ENCODE data around the gene ITPR2. TPM values are rescaled to one million over a fixed set of nuclear protein-coding genes. Genes with fewer than 3 reads are reported as not detected.

ITPR2 gene
- total RNA-seq, 3 donors from 2014 or later (not counting 1 experiment from before 2014, with no cell fraction given): 59.1 to 70.7 (median 68.2) TPM

DNA sequence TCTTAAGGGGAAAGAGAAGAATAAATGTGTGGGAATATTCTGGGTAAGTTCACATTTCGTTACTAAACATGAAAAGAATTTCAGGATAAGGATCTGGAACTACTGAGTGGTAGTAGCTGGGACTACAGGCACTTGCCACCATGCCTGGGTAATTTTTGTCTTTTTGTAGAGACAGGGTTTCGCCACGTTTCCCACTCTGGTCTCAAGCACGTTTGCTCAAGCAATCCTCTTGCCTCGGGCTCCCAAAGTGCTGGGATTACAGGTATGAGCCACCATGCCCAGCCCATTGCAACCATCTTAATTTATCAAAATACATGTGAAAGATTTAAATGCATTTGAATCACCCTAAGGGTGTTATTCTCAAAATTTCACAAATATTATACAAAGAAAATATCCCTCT lies 26.4 kb downstream of the ITPR2 start:
- Mint-ChIP-seq H3K27me3 (ENCODE audit: low read depth in 2 of 2) (no peaks in the 10 kb centered on the region), H3K27ac (no peak overlapping the region), H3K36me3 (no peaks in the 10 kb centered on the region), H3K4me3 (no peak overlapping the region), H3K9me3 (no peaks in the 10 kb centered on the region), H3K4me1 (peaks cover 32 to 39% of the 10 kb centered on the region in 2 donors)
- Histone ChIP-seq H3K4me3 (ENCODE audit: low read length) (no peak overlapping the region), H3K27me3 (ENCODE audit: control insufficient read depth, insufficient read depth, low read length) (no peaks in the 10 kb centered on the region), H3K27ac (ENCODE audit: low read length) (no peak overlapping the region), H3K9me3 (ENCODE audit: control insufficient read depth, insufficient read depth, low read length) (no peaks in the 10 kb centered on the region), H3K36me3 (ENCODE audit: control insufficient read depth, insufficient read depth, low read length) (no peaks in the 10 kb centered on the region), H3K4me1 (ENCODE audit: control insufficient read depth, insufficient read depth, low read length) (no peaks in the 10 kb centered on the region)
- 94% methylated on average over 5 of the region's 5 CpGs for WGBS (ENCODE audit: insufficient coverage)
- DNase-seq (no peak), ATAC-seq (no peak)
- no peak for TF ChIP-seq CTCF (IDR thresholded peaks at IDR 0.05)
- intact Hi-C loops (cut with micrococcal nuclease): no loop called here

DNA sequence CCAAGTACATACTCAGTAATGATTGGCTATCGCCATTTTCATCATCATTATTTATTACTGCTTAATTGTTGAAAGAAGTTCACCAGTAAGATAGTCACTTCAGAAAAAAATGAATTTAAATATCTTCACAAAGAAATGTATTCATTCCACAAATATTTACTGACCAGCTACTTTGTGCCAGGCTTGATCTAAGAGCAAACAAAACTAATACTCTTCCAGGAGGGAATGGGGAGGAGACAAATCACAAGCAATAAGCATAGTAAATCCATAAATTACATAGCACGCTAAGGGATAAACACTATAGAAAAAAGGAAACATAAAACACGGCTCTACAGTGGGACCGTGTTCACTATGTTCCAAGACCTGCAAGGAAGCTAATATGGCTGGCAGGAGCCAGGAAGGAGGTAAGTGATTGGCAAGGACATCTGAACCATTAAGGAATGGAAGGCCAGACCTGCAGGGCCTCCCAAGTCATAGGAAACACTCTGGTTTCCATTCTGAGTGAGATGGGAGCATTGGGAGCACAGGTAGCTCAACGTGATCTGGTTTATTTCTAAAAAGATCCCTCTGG lies 27.5 kb downstream of the ITPR2 start:
- H3K9me3 ChIP-seq (ENCODE audit: control insufficient read depth, insufficient read depth, low read length): no peaks in the 10 kb centered on the region
- DNase-seq: no peak
- no peaks in the 10 kb centered on the region for H3K27me3 ChIP-seq (ENCODE audit: control insufficient read depth, insufficient read depth, low read length)
- no peaks in the 10 kb centered on the region for H3K4me1 ChIP-seq (ENCODE audit: control insufficient read depth, insufficient read depth, low read length)
- no peak for ATAC-seq
- intact Hi-C loops (cut with micrococcal nuclease): no loop called here
- H3K36me3 ChIP-seq (ENCODE audit: control insufficient read depth, insufficient read depth, low read length): no peaks in the 10 kb centered on the region
- Mint-ChIP-seq H3K27ac (no peak overlapping the region), H3K27me3 (ENCODE audit: low read depth in 2 of 2) (no peaks in the 10 kb centered on the region), H3K9me3 (no peaks in the 10 kb centered on the region), H3K4me1 (peaks cover 32 to 43% of the 10 kb centered on the region in 2 donors), H3K4me3 (no peak overlapping the region), H3K36me3 (no peaks in the 10 kb centered on the region)
- no peak overlapping the region for H3K4me3 ChIP-seq (ENCODE audit: low read length)
- H3K27ac ChIP-seq (ENCODE audit: low read length): no peak overlapping the region
- TF ChIP-seq CTCF (IDR thresholded peaks at IDR 0.05): no peak
- WGBS (ENCODE audit: insufficient coverage): 95% methylated on average over 3 of the region's 5 CpGs

DNA sequence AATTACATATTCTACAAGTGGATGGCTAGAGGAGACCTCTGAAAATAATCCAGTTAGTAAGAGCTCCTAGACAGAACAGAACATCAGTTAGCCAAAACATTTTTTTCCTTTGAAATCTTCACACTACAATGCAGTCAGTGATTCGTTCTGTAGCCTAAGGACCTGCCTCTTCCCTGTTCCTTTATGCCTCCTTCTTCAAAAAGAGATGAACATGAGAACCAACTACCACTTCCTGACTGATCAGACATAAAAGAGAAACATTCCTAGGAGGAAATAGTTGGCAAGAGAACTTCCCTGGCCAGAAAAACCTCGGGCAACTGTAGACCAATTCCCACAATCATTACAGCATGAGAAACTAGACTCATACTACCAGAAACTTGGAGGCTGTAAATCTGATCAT lies 29.4 kb downstream of the ITPR2 start:
- DNase-seq (no peak), ATAC-seq (no peak)
- H3K4me3 ChIP-seq (ENCODE audit: low read length): no peak overlapping the region
- H3K36me3 ChIP-seq (ENCODE audit: control insufficient read depth, insufficient read depth, low read length): no peaks in the 10 kb centered on the region
- no peaks in the 10 kb centered on the region for H3K27me3 Mint-ChIP-seq (ENCODE audit: low read depth in 2 of 2)
- H3K9me3 Mint-ChIP-seq: no peaks in the 10 kb centered on the region
- H3K27me3 ChIP-seq (ENCODE audit: control insufficient read depth, insufficient read depth, low read length): no peaks in the 10 kb centered on the region
- no peaks in the 10 kb centered on the region for H3K36me3 Mint-ChIP-seq
- no peaks in the 10 kb centered on the region for H3K4me1 ChIP-seq (ENCODE audit: control insufficient read depth, insufficient read depth, low read length)
- no peaks in the 10 kb centered on the region for H3K9me3 ChIP-seq (ENCODE audit: control insufficient read depth, insufficient read depth, low read length)
- intact Hi-C loops (cut with micrococcal nuclease): no loop called here
- H3K4me3 Mint-ChIP-seq: no peak overlapping the region
- TF ChIP-seq CTCF (IDR thresholded peaks at IDR 0.05): no peak
- no peak overlapping the region for H3K27ac ChIP-seq (ENCODE audit: low read length)
- WGBS (ENCODE audit: insufficient coverage): 50% methylated on average over 2 of the region's 2 CpGs
- no peak overlapping the region for H3K27ac Mint-ChIP-seq
- peaks cover 37 to 38% of the 10 kb centered on the region in 2 donors for H3K4me1 Mint-ChIP-seq

- H3K9me3 ChIP-seq (ENCODE audit: control insufficient read depth, insufficient read depth, low read length): no peaks in the 10 kb centered on the region
- H3K4me3 ChIP-seq (ENCODE audit: low read length): no peak overlapping the region
- intact Hi-C loops (cut with micrococcal nuclease): no loop called here
- ATAC-seq (no peak), DNase-seq (no peak)
- Mint-ChIP-seq H3K9me3 (no peaks in the 10 kb centered on the region), H3K4me3 (no peak overlapping the region), H3K27me3 (ENCODE audit: low read depth in 2 of 2) (no peaks in the 10 kb centered on the region), H3K36me3 (no peaks in the 10 kb centered on the region), H3K4me1 (peaks cover 38 to 42% of the 10 kb centered on the region in 2 donors), H3K27ac (no peak overlapping the region)
- no peak for TF ChIP-seq CTCF (IDR thresholded peaks at IDR 0.05)
- 100% methylated on average over 1 of the region's 1 CpG for WGBS (ENCODE audit: insufficient coverage)
- H3K4me1 ChIP-seq (ENCODE audit: control insufficient read depth, insufficient read depth, low read length): no peaks in the 10 kb centered on the region
- no peak overlapping the region for H3K27ac ChIP-seq (ENCODE audit: low read length)
- no peaks in the 10 kb centered on the region for H3K27me3 ChIP-seq (ENCODE audit: control insufficient read depth, insufficient read depth, low read length)
- H3K36me3 ChIP-seq (ENCODE audit: control insufficient read depth, insufficient read depth, low read length): no peaks in the 10 kb centered on the region
Measured at GRCh38 chr12:26801486-26801885, 31.5 kb downstream of the ITPR2 start.
